Stimulated activated CD8-positive, alpha-beta memory T cell treated with anti-CD3 and anti-CD28 coated beads, Interleukin-15, amount 100 ng/mL, for 1 hour (primary cell): Measurements from ENCODE around the gene BACH2.

Experiments used
- DNase-seq: peaks from one replicate; pipeline ENCODE4 v3.0.0-alpha.2; 2020; ENCODE audit warnings: low read depth

The BACH2 gene

DNA sequence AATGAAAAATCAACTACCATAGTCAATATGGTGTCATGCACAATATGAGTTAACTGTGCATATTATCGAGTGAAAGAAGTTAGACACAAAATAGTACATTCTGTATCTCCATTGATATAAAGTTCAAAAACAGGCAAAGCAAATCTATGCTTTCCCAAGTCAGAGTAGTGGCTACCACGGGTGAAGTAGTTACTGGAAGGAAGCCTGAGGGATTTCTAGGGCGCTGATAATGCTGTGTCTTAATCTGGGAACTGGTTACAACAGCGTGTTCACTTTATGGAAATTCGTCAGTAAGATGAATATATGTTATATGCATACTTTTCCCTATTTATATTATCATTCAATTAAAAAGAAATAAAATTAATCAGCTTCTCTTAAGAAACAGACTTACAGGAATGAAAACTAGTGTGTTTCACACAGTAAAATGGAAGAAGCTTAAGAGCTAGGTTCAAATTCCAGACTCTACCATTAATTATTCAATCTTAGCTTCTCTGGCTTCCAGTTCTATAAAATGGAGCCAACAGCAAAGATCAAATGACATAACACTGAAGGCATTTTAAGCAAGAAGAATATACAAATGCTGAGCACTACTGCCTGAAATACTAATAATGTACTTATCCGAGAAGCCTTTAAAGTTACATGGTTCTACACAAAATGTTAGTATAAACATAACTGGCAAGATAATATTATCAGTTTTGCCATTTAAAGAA, 19.2 kb downstream of the BACH2 start:
- DNase-seq: no peak

DNA sequence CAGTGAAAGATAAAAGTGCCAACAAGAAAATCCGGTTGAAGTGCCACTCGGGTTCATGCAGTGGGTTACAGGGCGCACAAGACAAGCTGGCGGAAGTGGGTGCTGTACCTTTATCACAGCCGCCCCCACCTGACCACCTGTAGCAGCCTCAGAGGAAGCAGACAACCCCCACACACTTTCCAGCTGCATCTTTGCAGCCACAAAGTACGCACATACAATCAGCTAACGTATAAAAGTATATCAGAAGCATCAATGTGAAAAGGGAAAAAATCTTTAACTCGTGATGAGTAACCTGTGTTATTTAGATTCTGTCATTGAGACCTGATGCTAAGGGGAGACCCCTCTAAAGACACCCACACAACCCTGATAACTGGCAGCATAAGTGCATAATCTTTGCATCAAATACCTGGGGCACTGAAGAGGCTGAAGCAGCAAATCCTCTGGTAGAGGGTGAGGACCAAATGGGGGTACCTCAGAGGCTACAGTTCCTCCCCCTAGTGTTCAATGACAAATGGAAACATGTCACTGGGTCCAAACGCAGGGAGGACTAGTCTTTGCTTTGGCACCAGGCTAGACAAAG, 22.1 kb downstream of the BACH2 start:
- DNase-seq: peak; percentile 78

DNA sequence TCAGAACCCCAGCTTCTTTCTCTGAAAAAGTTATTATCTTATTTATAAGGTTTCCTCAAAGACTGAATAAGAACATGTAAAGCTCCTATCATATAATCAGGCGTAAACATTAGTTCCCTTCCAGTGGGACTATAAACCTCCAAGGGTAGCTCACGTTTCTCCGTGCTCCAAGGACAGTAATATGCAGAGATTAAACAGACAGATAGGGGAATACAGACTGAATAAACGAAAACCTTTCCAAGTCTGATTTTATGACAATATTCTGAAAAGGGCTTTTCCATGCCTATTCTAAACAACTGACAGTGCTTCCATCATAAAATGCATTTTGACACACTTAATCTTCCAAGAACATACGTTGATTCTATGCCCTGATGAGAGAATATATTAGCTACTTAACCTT, 22.8 kb downstream of the BACH2 start:
- DNase-seq: no peak

DNA sequence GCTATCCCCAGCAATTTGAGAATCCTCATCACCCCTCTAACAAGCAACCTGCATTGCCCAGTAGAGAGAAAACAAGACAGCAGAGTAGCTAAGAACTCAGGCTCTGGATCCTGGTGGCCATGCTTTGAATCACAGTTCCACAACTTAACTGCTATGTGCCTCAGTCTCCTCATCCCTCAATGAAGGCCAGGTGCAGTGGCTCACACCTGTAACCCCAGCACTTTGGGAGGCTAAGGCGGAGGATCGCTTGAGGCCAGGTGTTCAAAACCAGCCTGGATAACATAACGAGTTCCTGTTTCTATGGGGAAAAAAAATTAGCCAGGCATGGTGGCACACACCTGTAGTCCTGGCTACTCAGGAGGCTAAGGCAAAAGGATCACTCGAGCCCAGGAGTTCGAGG, 23.7 kb downstream of the BACH2 start:
- DNase-seq: no peak

DNA sequence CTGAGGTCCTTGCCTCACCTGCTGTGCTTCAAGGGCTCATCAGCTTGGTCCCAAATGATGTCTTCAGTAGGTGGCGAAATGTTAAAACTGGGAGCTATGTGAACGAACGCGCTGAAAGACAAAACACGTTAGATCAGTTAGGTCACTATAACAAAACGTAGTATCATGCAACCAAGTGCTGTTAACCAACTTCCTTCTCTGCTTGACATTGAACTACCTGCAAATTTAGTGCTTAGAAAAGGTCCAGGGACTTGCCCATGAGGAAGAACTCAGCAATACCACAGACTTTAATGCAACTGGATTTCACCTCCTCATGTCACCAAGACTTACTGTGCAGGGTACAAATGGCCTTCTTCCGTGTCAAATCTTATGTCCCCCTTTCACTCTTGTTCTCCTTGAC, 24.8 kb downstream of the BACH2 start:
- no peak for DNase-seq

DNA sequence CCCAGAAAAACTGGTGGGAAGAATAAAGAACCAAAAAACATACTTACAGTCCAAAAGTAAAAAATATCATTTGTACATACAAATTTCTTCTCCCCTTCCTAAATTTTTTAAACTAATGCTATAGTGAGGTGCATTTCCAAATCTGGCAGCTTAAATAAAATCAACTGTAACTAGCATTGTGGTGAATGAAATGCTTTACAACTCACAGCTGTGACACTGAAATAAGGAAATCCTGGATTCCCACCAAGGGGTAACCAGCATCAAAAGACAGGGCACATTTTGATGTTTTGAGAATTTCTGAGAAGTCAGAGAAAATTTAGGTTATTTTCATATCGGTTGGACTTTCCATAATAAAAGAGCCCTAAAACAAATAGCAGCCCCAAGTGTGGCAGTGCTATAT, 27.3 kb downstream of the BACH2 start:
- DNase-seq: no peak

DNA sequence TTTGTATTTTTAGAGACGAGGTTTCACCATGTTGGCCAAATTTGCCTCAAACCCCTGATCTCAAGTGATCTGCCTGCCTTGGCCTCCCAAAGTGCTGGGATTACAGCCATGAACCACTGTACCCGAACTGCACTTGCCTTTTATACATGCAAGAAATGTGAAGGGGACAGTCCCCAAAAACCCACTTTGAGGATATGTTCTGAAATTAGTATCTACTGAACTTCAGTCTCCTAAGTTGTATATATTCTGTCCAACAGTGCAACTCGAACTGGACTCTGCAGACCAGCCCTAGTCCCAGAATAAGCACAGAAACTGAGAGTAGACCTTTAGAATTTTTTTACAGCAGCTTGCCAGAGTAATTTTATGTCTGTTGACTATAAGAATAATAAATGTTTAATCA, 28.5 kb downstream of the BACH2 start:
- no peak for DNase-seq

DNA sequence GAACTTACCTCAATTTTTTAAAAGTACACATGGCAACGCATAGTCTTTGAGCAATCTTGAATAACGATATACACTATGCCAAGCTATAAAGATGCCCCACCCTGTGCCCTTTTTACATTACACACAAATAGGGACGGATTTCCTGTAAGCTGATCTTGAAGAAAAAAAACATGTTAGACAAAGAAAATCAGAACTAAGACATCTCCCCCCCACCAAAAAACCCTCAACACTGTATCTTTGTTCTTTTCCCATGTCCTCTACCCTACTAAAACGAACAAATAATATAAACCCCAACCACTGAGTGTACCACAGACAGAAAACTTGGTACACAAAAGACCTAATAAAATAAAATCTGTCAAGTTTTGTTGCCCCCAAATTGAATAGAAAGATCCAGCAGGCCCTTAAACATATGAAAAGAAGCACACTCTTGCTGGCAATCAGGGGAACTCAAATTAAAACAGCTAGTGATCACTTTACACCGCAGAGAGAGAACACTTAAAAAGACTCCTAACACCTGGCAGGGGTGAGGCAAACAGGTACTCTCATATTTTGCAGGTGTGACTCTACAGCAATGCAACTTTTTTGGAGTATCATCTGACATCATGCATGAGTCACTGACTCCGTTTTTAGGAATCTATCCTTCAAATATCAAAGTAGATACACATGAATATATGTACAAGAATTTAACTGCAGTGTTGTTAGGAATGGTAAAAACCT, 29.6 kb downstream of the BACH2 start:
- no peak for DNase-seq

DNA sequence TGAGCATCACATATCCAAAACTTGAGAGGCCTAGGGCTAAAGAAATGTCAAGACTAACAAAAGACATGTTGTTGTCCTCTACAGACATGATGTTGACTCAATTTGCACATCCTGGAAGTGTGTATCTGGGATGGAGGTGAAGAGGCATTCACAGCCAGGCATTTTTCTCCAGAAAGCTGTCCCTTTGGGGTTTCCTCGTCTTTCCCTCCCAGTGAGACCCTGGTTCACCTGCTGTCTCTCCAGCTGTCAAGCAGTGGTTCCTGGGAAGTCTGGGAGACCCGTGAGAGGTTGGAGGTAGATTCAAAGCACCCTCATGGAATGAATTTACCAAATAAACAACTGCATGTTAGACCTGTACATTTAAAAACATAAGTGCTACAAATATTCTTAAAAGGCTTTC, 32.1 kb downstream of the BACH2 start:
- no peak for DNase-seq

DNA sequence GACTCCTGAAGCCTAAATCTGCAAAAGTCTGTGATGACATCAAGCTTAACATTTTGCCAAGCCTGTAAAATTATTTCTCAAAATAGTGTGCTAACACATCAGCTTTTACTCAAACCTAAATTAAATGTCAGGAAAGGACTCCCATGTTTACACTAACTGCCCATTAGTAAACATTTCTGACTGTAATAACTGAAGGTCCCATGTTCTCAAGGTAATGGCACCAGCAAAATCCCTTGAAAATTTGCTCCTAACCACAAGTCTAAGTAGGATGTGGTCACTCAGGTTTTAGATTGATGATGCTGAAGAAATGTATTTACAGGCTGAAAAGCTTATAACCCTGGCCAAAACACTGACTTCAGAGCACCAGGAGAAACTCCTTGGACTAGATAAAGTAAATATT, 33.0 kb downstream of the BACH2 start:
- DNase-seq: no peak

DNA sequence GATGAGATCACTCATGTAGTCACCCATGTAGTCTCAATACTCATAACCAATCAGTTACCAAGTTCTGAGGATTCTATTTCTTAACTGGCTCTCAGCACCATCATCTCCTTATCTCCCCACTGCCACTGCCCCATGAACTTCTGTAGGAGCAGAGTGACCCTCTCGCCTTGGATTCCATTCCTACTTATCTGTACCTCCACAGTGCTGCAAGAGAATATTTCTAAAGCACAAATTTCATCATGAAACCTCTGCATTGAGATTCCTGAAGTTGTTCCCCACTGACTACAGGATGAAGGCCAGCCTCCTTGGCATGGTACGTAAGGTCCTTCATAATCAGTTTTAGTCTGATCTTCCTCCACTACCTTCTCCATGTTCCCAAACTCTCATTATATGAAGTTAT, 34.8 kb downstream of the BACH2 start:
- DNase-seq: no peak

DNA sequence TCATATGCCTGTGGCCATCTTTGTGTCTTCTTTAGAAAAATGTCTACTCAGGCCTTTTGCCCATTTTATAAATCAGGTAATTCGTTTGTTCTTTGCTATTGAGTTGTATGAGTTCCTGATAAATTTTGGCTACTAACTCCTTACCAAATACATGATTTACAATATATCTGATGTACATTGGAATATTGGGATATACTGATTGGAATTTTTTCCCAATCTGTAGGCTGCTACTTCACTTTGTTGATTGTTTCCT, 39.2 kb downstream of the BACH2 start:
- no peak for DNase-seq

DNA sequence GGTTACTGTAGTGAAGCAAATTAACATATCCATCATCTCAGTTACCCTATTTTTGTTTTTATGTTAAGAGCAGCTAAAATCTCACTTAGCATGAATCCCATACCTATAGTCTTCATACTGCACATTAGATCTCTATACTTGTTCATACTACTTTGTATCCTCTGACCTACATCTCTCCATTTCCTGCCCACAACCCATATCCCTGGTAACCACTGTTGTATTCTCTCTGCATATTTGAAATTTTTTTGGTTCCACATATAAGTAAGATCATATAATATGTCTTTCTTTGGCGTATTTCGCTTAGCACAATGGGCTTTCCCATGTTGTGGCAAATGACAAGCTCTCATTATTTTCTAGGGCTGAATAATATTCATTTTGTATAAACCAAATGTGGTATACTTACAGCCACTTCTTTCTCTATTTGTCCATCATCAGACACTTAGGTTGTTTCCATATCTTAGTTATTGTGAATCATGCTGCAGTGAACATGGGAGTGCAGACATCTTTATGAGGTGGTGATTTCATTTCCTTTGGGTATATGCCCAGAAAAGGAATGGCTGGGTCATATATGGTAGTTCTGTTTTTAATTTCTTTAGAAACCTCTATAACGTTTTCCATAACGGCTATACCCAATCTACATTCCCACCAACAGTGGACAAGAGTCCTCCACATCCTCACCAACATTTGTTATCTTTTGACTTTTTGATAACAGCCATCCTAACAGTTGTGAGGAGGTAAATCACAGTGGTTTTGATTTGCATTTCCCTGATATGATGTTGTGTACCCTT, 39.8 kb downstream of the BACH2 start:
- no peak for DNase-seq

DNA sequence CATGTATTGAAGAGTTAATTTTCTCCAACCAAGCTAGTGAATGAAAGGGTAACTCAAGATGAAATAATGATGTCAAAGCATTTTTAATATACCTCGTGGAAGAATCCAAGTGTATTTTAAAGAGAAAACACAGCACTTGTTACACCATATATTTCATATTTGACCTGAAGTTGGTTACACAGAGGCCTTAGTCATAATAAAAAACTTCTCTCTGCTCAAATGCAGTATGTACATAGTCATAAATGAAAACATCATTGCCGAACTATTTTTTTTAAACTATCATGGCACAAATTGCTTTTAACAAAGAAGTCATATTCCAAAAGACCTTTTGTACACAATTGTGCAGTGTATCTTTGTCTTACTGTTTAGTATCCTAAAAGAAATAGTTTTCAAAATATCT, 43.0 kb downstream of the BACH2 start:
- DNase-seq: no peak

DNA sequence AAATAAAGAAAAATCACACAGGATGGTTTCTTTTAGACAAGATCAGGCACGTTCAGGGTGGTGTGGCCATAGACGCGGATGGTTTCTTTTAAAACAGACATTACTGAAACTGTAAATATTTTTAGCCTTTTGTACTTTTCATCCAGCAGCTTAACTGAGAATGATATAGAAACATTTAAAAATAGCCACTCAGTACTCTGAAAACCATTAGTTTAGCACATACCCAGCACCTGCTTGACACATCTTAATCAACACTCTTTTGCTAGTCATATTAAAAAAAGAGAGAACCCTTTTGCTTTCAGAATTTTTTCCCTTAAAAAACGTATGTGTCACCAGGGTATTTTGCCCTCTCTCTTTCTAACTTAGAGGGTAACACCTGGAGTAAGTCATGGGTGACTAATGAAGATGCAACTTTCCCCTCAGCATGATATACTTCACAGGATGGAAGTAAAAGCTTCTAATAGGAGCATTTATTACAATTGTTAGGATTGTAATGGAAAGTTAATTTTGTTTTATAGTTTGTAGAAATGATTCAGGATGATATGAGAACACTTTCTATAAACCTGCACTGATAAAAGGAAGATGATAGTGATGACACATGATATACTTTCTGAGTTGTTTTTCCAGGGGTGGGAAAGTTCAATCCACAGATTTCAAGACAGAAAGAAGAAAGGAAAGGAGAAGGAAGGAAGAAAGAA, 45.2 kb downstream of the BACH2 start:
- DNase-seq: no peak

DNA sequence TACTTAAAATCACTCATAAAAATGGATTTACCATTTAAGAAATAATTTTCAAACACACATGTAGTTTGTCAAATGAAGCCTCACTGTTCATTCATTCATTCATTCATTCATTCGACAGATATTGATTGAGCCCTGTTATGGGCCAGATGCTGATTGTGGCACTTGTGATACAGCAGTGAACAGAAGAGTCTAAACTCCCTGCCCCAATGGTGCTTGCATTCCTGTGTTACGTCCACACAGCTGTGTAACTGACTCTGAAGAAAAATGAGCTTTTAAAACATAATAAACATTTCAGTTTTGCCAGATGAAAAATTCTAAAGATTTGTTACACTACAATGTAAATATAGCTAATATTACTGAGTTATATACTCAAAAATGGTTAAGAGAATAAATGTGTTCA, 46.2 kb downstream of the BACH2 start:
- no peak for DNase-seq

DNA sequence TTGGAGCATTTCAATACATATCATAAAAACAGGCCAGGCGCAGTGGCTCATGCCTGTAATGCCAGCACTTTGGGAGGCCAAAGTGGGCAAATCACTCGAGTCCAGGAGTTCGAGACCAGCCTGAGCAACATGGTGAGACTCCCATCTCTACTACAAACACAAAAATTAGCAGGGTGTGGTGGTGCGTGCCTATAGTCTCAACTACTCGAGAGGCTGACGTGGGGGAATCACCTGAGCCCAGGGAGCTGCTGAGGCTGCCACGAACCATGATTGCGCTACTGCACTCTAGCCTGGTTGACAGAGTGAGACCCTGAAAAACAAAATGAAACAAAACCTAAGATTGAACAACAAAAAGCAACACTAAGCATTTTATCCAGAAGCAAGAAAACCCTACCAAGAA, 47.2 kb downstream of the BACH2 start:
- DNase-seq: no peak

DNA sequence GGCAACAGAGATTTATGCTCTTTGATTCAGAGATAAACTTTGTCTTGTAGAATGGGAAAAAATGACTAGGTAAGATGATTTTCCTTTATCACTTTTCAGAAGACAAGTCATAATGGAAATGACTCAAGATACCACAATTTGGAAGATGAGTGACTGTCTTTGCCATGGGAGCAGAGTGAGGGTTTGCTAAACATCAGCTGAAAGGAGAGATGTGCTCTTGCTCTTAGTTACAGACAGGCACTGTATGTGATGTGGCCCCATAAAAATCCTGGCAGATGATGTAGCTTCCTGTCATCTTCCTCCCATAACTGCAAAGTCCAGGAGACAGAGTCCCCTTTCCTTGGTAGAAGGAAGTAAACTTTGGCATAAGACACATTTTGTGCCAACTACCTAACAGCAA, 47.6 kb downstream of the BACH2 start:
- no peak for DNase-seq

DNA sequence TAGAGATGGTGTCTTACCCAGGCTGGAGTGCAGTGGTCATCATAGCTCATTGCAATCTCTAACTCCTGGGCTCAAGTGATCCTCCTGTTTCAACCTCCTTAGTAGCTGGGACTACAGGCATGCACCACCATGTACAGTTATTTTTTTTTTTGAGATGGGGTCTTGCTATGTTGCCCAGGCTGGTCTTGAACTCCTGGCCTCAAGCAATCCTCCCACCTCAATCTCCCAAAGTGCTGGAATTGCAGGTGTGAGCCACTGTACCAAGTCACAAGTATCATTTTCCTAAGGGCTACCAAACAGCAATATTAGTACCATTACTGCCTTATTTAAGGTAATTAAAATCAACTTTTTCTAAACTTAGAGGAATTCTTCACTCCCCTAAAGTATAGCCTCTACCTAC, 49.4 kb downstream of the BACH2 start:
- DNase-seq: no peak

DNA sequence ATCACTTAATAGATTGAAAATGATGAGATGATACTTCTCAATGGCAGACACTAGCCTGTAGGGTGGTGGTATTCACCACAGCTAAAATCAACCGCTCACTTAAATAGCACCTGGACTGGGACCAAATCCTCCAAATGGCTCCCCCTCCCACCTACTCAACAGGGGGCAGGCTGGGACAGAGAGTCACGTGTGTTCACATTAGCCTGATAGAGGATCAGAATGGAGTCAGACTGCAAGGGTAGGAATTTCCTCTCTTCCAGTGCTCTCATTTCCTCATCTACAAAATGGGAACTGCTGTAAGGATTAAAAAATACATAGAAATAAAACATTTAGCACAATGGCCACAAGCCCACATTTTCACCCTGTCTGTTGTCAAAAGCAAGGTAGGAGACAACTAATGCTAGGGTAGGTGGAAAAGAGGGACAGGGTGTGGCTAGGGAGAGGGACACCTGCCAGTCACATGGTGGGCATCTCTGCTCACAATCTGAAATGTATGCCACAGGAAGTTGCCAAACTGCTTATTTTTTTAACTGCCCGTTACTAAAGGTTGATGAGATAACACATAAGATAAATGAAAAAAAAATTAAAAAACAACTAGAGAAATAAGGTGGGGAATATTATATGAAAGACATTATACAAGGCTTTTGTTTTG, 55.3 kb downstream of the BACH2 start:
- DNase-seq: no peak

DNA sequence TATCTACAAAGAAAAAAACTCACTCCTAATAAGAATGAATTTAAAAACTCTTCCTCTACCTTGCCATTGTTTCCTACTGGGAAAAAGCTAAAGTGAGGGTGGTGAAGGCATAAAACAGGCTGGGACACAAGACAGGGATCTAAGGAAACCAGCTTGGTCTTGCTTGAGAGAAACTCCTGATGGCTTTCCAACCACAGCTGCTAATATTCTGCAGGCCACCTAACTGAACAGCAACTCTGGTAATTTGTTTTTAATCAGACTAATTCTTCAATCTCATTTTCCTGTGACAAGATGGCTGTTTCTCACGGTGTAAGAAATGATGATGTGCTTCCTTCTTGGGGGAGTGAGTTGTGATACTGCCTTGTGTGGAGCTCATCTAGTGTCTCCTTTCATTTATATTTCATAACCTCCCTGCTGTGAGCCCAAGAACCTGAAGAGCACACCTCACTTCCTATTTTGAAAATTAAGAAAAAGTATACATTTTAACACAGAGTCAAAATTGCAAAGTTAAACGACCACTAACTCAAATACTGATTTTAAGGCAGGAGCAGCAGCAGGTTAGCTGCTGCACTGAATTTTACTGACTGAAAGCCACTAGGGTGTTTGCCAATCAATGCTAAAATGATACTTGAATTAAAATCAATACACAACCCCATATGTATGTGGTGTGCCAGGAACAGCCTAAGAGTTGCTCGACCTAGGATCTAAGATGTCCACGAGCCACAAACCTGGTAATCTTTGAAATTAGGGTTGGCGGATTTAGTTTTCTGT, 58.0 kb downstream of the BACH2 start:
- no peak for DNase-seq
